Brain pericyte (primary cell): ENCODE results near the gene MYO16.

Experiments used
- DNase-seq: peaks from one replicate; pipeline ENCODE4 v3.0.0-alpha.2; 2012; ENCODE audit warnings: low read depth, low spot score

The MYO16 gene

DNA sequence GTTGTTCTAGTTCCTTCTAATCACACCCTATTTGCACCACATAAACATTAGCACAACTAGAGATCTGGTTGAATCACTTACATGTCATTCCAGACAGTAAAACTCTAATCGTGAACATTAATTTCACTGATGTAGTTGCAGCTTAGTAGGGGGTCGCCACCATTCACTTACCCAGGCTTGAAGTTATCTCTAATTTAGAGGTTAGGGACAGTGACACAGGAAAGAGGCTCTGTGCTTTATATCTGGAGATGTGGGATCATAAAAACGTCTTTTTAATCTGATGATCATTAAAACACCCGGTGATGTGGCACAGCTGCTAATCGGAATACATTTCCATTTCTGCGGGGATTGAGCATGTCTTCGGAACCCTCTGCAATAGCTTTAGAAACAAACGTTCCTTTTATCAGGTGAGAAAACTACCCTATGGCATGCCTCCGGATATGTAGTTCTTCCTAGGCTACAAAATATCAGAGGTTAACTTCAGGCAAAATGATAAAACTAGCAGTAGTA, 523.0 kb downstream of the MYO16 start:
- DNase-seq: no peak

DNA sequence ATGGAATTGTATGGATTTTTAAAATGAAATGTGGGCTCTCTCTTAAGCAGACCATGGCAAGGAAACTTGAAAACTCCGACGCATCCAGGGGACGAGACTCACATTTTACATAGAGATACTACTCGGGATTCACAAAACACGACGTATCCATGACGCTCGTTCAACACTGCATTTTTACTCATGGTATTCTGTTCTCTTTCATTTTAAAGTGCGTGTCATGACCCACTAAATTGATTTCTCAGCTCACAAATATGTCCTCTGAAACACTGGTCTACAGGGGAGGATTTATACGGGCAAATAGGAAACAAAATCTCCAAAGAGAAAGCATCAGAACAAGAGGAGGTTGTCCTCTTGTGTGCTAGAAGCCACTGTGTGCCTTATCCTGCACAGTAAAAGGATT, 523.5 kb downstream of the MYO16 start:
- DNase-seq: no peak

DNA sequence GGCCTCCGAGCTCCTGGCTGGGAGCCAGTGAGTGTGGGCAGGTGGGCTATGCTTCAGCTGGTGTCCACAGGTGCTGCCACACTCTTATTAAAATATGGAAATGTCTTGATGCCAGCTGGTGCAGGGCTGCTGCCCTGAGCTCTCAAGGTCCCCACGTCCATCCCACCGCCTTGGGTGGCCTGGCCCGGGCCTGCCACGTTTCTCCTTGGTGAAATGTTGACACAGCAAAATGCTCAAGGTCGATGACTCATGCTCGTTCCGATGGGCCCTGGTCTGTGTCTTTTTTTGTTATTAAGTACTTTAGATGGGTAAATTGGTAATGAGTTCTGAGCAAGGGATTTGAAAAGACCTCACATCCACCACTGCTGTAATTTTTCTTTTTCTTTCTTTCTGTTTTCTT, 524.7 kb downstream of the MYO16 start:
- DNase-seq: no peak

DNA sequence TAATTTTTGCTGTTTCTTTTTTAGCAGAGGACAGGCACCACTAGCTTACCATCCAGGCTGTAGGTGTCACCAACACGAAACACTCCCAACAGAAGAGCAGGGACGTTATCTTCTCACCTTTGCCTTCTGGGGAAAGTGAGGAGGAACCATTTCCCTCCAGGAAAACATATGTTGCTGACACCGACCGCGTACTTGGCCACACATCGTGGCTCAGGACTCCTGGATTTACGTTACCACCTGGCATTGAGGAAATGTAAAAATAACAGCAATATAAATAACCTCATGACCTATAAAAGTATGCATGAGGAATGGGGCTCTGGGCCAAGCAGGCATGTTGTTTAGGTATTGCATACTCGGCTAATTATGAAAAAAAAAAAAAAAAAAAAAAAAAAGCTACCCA, 525.1 kb downstream of the MYO16 start:
- DNase-seq: no peak

DNA sequence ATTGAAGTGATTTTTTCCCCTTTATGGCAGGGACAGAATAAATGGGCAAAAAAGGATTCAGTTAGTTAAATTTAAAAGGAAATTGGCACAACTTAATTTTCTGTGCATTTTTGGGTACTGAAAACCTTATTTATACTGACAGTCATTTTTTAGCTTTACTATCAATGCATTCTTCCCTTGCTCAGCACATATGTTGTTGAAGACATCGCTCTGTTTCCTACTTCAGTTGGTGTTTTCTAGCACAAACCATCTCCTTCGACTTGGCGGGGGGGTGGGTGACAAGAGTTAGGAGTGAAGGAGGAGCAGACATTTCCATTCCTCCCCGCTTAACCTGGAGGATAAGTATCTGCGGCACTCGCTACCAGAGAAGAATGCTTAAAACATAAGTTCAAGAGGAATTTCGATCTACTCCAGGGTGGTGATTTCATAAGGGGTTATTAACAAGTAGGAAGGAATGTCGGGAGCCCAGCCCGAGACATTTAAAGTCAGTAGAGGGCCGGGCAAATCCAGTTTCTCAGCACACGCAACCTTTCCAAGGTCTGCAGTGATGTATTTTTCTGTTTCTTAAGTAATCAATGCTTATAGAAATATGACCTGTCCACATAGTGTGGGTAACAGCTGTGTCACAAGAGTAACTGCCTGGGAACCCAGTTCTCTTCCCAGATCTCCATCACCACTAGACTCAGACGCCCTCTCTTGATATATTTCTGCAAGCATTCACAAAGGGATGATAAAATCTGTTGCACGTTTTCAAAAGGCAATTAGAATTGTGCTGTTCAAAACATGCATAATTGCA, 525.8 kb downstream of the MYO16 start:
- no peak for DNase-seq

DNA sequence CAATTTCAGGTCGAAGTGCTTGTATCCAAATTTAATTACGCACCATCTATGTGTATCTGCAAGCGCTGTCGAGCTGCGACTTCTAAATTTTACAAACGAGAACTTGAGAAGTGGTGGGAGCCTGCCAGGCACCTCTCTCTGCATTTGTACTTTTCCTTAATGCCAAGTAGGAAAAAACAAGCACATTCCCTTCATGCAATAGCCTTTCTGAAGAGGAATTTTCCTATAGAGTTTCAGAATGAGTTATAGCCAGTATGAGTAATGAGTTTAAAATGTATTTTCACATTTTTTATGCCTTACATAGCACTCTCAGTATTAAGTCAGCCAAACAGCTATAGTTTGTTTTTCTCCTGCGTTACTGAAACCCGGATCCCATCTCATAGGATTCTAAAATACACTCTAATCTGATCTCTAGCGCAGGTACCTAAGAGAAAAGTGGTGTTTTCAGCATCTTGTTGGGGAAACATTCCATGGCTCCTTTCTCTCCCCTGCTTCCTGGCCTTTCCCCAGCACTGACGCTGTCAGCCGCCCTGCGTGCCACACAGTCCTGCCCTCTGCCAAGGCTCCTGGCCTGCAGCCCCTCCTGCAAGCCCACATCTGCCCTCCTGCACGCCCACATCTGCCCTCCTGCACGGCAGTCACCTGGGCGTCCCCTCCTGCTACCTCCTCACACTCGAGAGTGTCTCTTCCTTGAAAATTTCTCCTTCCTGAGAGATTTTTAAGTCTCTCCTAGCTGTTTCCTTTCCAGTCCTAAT, 526.9 kb downstream of the MYO16 start:
- no peak for DNase-seq

DNA sequence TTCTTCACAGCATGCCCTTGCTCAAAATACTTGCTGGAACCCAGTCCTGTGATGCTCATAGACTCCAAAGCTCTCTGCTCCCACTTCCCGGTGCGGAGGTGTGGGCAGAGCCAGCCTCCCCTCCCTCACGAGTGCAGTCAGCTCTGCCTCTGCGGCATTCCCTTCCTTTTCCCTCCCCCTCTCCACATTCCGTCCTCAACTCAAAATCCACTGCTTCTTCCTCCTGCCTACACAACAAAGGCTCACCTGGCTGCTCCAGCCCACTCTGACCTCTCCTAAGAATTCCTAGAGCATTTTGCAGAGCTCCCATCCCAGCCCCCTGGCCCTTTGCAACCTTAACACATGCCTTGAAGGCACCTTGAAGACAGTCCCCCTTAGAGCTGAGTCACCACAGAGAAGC, 527.9 kb downstream of the MYO16 start:
- DNase-seq: no peak

DNA sequence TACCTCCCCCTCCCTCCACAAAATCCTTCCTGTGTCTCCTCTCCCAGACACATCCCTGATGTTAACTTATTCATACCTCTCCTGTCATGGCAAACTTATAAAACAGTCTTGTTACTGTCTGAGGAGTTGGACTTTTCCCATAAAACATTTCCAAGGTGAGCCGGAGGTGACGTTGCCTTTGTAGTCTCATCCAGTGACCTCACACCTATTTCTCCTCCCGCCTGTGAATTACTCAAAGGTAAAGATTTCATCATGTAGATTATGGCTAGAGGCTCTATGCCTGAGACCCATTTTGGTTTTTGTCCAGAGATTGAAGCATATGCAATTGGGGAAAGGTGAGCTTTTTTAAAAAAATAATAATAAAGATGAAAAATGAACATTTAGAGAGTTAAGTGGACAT, 529.0 kb downstream of the MYO16 start:
- no peak for DNase-seq

DNA sequence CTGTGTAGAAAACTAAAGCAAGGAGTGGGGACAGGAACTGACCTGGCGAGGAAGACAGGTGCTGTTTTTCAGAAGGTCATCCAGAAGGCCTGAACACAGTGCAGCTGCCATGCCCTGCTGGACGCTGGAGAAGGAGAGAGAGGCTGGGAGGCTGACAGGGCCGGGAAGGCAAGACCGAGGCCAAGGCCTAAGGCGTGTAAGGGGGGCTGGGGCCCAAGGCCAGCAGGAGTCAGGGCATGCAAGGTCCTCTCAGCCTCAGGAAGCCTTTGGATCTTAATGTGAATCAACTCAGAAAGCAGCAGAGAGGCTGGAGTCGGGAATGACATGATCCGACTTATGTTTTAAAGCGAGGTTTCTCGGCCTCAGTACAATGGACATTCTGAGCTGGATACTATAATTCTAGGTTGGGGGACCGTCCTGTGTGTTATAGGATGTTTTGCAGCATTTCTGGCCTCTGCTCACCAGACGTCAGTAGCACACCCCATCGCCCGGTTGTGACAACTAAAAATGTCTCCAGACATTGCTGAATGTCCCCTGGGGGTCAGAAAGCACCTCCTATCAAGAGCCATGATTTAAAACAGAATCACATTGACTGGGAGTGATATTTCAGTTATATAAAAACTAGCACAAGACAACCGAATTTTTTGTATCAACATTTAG, 530.4 kb downstream of the MYO16 start:
- DNase-seq: no peak

DNA sequence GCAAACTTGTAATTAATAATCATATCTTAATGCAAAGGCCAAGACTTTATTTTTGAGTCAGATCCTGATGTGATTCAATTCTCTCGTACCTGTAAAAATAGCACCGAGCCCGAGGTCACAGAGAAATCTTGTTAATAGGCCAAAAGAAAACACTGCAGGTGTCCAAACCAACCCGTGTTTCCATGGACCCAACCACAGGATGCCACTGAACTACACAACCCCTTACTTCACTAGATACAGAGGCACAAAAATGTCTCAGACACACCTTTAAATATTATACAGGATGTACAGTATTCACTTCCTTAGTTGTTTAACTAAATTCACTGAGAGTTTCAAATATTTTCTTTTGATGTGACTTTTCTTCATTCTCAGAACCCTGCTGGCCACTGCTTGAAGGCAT, 530.9 kb downstream of the MYO16 start:
- DNase-seq: no peak

DNA sequence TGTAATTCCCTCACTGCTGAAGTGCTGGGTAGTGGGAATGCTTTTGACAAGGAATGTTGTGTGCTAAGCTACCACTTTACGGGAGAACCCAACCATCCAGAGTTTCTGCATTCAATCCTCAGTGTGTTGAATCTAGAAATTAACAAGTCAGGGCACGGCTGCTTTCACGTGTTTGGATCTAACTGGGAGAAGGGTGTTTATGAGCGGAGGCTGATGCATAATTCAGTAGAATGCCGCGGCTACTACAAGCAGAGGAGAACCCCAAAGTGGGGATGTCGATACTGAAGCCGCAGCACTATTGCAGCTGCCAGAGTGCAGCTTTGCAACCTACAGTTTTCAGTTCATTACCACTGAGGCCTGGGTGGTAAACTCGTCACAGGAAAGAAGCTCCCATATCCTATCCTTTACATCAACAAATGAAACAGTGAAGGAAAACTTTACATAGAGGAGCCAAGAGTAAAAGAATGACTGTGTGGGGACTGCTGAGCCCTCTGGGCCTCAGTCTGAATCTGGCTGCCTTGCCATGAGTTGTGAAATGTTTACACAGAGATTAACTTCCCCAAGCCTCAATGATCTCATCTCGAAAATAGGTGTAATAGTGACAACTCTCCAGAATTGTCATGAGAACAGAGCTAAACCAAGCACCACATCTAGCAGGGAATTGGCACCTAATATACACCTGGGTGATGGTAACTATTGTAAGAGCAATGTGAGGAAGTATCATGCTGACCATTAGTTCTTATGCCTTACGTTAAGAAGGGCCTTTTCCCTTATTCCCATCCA, 531.7 kb downstream of the MYO16 start:
- no peak for DNase-seq

DNA sequence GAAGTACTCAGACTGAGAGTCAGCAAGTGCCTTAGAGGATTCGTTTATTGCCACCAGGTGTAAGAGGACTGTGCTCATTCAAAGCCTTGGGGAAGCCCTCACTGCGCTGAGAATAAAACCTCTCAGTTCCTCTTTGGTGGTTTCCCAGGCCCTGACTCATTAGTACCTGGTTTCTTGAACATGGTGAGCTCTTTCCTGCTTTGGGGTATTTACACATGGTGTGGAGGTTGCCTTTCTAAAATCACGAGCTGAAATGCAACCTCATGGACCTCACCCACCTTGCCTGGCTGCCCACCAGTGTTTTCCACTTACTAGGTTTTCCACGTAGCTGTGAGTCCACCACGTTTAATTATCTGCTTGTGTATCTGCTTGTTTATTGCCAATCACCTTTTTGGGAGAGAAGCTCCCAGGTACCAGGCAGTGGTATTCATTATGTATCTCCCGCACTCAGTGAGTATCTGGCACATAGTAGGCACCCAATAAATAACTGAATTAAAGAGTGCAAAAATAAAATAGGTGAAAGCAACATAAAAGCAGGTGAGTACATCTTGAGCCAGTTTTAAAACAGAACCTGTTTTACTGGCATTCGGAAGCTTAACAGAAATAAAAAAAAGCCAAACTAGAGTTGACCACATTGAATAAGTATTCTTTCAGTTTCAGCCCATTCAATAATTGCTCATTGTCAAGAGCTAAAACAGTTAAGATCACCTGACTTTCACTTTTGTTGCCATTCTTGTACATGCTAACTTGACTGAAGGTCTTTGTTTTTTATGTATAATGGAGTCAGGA, 533.0 kb downstream of the MYO16 start:
- no peak for DNase-seq

DNA sequence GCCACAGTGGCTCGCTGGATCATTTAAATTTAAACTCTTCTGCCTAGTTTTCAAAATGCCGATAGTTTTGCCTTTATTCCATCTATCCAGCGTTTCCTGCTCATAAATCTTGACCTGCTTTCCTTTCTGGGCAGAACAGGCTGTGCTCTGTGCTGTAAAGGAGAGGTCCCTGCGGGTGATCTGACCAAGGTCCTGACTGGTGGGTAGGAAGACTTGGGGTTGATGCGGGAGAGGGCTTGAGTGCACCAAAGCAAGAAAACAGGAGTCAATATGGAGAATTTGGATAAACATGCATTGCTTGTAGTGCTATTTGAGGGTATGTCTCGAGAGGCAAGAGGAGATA, 533.6 kb downstream of the MYO16 start:
- no peak for DNase-seq

DNA sequence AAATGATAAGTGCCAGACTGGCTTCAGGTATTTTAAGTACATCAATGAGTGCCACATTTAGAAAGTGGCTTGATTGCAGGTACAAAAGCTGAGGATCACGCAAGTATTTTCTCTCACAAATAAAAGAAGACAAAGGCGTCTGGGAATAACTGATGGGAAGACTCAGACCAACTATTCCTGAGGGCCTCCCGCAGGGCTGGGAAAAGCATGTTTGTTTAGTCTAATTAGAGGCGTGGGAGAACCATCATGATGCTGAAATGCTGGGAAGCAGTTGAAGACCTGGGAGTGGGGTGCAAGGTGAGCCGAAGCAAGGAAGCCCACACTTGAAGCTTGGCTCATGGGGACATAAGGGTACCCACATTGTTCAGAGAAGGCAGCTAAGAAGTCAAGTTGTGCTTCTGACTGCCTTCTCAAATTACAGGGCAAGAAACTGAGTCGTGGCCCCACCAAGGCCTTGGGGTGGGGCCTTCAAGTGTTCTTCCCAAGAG, 536.0 kb downstream of the MYO16 start:
- DNase-seq: no peak

DNA sequence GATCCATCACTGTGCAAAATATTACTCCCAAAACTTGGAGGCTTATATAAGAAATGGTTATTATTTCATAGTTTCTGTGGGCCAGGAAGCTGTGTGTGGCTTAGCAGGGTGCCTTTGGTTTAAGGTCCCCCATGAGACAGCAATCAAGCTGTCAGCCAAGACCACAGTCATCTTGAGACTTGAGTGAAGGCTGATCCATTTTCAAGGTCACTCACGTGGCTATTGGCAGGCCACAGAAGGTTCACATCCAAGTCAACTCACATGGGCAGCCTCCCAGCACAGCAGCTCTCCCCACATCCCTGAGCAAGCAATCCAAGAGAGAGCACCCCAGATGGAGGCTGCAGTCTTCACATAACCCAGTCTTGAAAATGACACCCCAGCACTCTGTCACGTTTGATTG, 537.4 kb downstream of the MYO16 start:
- DNase-seq: no peak

DNA sequence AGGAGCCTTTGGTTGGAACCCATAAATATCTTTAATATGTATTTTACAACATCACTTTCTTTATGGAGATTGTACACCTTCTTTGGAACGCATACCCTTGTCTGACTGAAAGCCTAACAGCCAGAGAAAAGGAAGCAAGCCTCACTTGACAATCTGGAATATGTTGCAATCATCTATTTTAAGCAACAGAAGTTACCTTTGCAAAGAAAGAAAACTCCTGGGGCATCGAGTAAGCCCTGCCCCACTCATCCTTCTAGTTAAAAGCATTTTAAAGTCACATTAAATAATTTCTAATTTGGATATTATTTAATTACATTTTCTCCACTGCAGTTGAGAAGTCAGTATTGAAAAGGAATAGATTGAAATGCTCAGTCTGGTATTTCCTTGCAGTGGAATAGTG, 542.7 kb downstream of the MYO16 start:
- DNase-seq: no peak

DNA sequence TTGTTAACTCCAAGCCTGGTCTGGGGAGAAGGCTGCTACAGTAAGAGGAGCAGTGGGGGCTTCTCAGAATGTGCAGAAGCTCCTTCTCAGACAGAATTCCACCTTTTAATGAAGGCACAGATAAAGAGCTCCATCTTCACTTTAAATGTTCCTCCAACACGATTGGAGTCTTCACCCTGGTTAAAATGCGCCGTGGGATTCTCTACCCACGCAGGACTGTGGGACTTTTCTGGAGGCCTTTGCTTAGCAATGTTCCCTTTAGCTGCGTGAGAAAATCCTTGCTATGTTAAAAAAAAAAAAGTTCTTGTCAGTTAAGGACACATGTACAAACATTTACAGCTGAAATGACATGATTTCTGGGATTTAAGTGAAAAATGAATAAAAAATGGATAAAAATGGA, 546.3 kb downstream of the MYO16 start:
- no peak for DNase-seq

DNA sequence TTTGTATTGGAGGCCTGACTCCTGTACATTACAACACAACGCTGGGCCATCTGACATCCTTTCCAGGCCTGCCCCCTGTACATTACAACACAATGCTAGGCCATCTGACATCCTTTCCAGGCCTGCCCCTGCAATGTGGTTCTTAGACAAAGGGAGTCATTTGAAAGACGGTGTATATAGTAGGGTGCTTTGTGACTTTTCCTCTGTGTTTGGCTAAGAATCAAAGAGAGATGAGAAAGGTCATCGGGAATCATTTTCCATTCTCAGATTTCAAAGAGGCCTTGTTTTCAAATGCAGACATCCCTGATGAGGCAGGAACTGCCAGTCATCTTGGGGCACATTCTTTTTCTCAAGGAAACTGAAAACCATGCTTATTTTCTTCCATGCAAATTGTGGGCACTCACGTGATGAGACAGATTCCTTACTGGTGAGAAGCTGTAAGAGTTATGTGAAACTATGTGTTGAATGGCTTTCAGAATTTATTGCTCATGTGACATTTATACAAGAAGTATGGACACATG, 551.6 kb downstream of the MYO16 start:
- peak; percentile 30 for DNase-seq

DNA sequence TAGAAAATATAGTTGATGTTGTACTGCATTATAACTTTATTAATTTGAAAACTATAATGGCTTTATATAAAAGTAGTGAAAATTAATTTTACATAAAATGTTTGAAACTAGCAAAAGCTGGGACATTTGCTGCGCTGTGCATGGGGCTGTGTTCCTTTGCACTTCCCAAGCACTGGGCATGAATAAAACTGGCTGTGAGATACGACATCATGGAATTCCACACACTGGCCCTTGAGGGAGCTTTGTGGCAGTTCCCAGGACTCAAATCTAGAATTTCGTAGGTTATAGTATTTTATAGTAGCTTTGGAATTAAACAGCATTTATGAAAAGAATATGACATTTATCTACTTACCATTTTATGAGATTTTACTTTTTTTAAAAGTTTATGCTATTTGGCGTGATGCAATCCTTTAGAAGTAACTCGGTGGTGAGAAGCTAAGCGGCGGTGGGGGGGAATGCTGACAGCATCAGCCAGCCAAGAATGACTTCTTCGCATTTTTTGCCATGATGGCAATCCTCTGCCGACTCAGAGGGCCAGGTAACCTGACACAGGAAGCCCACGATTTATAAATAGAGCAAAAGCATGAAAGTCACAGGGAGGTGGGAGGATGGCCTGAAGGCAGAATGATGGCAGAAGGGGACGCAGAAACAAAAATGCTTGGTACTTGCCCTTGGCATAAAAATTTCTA, 553.5 kb downstream of the MYO16 start:
- no peak for DNase-seq

DNA sequence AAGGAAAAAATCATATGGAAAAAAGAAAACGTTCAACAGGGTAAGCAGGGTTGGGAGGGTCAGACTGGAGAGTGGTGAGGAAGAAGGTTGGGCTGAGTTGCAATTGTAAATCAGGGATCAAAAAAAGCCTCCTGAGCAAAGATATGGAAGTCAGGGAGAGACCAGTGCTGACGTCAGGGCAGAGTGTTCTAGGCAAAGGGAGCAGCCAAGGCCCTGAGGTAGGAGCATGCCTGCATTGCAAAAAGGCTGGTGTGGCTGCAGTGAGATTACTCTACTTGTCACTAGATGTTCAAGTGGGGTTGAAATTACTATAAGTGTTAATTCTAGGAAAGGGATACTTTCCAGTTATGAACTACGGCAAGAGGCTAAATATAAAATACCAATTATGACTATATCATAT, 562.0 kb downstream of the MYO16 start:
- DNase-seq: no peak
